NCI-H2107 treated with DMSO at 0.1 percent for 48 hours (cell line): ENCODE data around the gene MTARC1.

Source experiments
- DNase-seq: peaks from one replicate; lab custom pipeline; 2025; ENCODE audit not compliant: unreplicated experiment; lab: John Stamatoyannopoulos, UW

Gene MTARC1

DNA sequence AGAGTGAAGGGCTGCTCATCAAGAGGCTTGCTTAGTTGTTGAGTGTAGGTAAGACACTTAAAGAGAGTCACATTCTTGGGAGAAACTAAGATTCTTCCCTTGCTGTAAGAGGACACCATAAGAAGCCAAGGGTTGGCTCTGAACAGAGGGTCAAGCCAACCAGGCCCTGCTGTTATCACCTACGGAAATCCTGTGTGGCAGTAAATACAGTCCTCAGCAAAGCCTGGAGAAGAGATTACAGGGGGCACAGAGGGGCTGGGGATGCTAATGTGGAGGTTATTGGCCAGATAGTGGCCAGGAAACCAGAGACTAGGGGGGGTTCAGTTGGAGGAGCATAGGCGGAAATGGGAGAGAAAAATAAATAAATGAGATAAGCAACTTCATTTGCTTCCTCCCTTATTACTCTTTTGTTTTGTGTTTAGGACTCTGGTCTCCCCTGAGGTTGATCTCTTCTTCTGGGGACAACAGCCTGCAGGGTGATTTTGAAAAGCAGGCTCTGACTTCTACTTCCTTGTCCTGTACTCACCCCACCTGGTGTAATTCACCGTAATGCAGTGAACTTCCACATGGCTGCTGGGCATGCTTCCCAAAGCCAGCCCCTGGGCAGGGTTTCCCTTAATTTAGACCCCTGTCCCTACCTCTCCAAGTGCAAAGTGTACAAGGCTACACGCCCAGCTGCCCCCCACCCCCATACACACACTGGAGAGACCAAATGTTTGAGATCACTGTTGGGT is 40.9 kb downstream of the MTARC1 start:
- no peak for DNase-seq

DNA sequence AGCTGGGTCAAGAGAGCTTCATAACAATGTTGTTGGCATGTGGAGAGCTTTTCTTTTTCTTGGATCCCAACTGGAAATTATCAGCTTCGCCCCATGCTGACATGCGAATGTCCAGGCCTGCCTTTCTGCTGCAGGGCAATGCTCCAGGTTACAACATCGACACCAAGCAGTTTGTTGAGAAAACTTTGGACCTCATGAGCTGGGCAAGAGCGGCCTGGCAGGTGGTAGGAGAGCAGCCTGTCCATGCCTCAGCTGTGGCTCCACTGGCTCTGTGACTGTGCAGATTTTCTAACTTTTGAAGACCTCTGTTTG is 41.4 kb downstream of the MTARC1 start:
- no peak for DNase-seq

GRCh38 chr1:220828950-220829586 is 42.4 kb downstream of the MTARC1 start:
- no peak for DNase-seq

DNA sequence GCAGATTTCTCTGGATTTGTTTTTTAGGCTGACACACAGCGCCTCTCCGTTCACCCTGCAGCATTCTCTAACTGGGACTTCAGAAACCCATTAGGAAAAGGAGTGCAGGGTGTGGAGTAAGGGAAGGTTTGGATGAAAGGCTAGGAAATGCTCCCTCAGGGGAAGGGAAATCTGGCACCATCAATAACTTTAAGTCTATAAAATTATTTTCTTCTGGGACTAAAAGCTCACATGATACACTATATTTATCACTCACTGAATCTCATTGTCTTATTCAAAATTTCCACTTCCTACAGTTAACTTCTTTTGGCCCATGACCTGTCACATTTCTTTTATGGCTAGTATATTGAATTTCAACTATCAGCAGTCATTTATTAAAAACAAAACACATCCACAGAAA is 46.7 kb downstream of the MTARC1 start:
- no peak for DNase-seq

GRCh38 chr1:220834155-220834870 is 47.6 kb downstream of the MTARC1 start:
- no peak for DNase-seq
